Erythroblast (primary cell): ENCODE results near the gene LRP1B.

Experiments
- GATA1 ChIP-seq: IDR thresholded peaks from 2 replicates; pipeline ENCODE4 v1.6.1; 2011; ENCODE audit warnings: low read depth, mild to moderate bottlenecking, control low read depth, low read length, moderate library complexity
- POLR2A ChIP-seq: IDR thresholded peaks from 2 replicates; pipeline ENCODE4 v1.6.1; 2011; ENCODE audit warnings: mild to moderate bottlenecking, low read length

DNA sequence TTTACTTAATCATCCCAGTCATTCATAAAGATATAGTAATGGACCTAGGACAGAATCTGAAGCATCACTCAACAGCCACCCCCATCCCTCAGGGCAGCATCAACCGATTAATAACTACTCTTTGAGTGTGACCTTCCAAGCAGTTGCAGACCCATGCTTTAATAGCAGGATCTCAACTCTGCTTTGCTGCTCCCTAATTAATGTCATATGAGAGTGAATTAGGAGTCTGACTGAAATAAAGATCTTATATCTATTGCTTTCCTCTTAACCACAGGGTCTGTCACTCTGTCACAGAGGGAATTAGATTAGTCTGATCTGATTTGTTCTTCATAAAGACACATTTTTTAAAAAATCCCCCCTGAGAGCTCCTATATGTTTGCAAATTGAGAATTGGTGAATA lies 46.1 kb upstream of the LRP1B start:
- TF ChIP-seq POLR2A (no peak), GATA1 (no peak)
